Central memory CD8-positive, alpha-beta T cell (primary cell): ENCODE measurements around the gene PTPRK.
"Not testable (repeated sequence)": the region's sequence is repeated elsewhere in the genome, so short reads cannot be mapped to it uniquely, and the experiment has no call there.

Experiments
- ATAC-seq: fragments of 150-1000 bp; cut with Tn5 transposase; replicated peaks from 2 replicates; pipeline ENCODE4 v1.10.0; 2022; ENCODE audit warnings: mild to moderate bottlenecking, moderate FRiP score, moderate number of reproducible peaks; ENCODE audit not compliant: poor library complexity, severe bottlenecking; ENCODE audit errors: extremely low read depth
- DNase-seq, 2 donors: peaks; one replicate each; pipeline ENCODE4 v3.0.0; 2021; ENCODE audit warnings: low spot score in 2 of 2
- H3K27ac Mint-ChIP-seq: one replicate; pipeline ENCODE4 v1.8.0; 2022; ENCODE audit warnings: low read depth, mild to moderate bottlenecking, moderate library complexity, mixed read lengths
- H3K27me3 Mint-ChIP-seq: one replicate; pipeline ENCODE4 v1.8.0; 2022; ENCODE audit warnings: mixed read lengths
- H3K36me3 Mint-ChIP-seq: one replicate; pipeline ENCODE4 v1.8.0; 2022; ENCODE audit warnings: mild to moderate bottlenecking, moderate library complexity, mixed read lengths; ENCODE audit not compliant: insufficient read depth
- H3K4me1 Mint-ChIP-seq: one replicate; pipeline ENCODE4 v1.8.0; 2022; ENCODE audit warnings: mixed read lengths
- H3K4me3 Mint-ChIP-seq: one replicate; pipeline ENCODE4 v1.8.0; 2022; ENCODE audit warnings: mild to moderate bottlenecking, moderate library complexity, mixed read lengths
- H3K9me3 Mint-ChIP-seq: one replicate; pipeline ENCODE4 v1.8.0; 2022; ENCODE audit warnings: mixed read lengths

The PTPRK gene

DNA sequence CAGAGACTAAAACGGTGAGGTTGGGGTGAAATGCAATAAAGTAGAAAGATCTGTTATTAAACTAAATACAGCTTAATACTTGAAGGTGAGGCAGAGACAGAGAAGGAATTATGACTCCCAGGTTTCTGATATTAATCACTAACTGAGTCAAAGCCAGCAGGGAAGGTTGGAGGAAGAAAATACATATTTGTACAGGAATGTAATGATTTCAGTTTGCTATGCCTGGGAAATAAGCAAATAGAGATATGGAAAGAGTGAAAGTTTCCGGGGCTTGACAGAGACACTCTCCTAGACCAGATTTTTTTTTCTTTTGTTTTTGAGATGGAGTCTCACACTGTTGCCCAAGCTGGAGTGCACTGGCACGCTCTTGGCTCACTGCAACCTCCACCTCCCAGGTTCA, 76.8 kb downstream of the PTPRK start:
- Mint-ChIP-seq H3K27ac (no peak overlapping the region), H3K4me1 (no peaks in the 10 kb centered on the region), H3K4me3 (no peak overlapping the region), H3K27me3 (peaks cover 29% of the 10 kb centered on the region), H3K9me3 (no peaks in the 10 kb centered on the region), H3K36me3 (no peaks in the 10 kb centered on the region)
- DNase-seq (no peak), ATAC-seq (no peak)

DNA sequence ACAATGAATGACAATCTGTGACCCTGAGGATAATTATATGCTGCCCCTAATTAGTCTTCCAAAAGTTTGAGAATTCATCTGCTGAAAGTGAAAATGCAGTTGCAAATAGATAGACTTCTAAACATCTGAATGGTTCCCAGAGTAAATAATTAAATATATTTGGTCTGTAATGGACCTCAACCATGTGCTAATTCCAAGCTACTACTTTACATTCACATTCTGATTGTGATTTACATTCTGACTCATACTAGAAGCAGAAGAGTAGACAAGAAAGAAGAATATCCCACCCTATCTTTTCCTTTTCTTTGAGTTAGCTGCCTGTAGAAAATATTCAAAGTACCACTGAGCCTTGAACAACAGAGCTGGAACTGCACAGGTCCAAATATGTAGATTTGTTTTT, 80.8 kb downstream of the PTPRK start:
- DNase-seq (no peak), ATAC-seq (no peak)
- Mint-ChIP-seq H3K36me3 (no peaks in the 10 kb centered on the region), H3K4me3 (no peak overlapping the region), H3K27ac (no peak overlapping the region), H3K4me1 (no peaks in the 10 kb centered on the region), H3K27me3 (peaks cover 37% of the 10 kb centered on the region), H3K9me3 (no peaks in the 10 kb centered on the region)

DNA sequence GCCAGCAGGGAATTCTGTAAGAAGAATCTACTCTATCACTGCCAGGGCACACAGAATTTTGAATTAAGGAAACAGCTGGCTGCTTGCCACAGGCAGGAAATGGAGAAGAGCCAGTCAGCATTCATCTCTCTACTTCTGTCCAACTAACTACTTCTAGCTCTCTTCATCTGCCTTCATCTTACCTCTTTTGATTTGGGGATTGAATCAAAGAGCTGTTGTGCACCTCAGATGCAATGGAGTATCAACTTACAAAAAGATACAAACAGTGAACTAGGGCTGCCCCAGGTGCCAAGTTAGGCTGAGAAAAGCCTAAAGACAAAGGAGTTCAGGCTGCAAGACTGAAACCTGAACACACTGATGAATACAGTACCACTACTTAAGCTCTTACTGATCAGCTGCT, 82.0 kb downstream of the PTPRK start:
- Mint-ChIP-seq H3K36me3 (no peaks in the 10 kb centered on the region), H3K4me1 (no peaks in the 10 kb centered on the region), H3K4me3 (no peak overlapping the region), H3K27me3 (peaks cover 28% of the 10 kb centered on the region), H3K9me3 (no peaks in the 10 kb centered on the region), H3K27ac (no peak overlapping the region)
- no peak for ATAC-seq
- no peak for DNase-seq

DNA sequence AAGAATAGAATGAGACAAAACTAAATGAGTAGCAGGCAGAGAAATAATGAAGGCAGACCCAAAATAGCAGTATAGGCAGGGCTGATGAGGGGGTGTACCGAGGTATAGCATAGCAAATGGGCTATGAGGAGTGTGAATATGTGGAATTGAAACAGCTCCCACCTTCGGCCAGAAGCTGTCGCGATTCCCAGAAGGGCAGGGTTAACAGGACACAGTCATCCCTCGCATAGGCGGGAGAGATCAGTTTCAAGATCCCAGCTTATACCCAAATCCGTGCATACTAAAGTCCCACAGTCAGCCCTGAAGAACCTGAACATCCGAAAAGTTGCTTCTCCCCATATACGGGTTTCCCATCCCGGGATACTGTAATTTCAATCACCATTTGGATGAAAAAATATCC, 82.7 kb downstream of the PTPRK start:
- DNase-seq (no peak), ATAC-seq (no peak)
- Mint-ChIP-seq H3K27me3 (peaks cover 21% of the 10 kb centered on the region), H3K27ac (no peak overlapping the region), H3K9me3 (no peaks in the 10 kb centered on the region), H3K36me3 (no peaks in the 10 kb centered on the region), H3K4me3 (no peak overlapping the region), H3K4me1 (no peaks in the 10 kb centered on the region)

DNA sequence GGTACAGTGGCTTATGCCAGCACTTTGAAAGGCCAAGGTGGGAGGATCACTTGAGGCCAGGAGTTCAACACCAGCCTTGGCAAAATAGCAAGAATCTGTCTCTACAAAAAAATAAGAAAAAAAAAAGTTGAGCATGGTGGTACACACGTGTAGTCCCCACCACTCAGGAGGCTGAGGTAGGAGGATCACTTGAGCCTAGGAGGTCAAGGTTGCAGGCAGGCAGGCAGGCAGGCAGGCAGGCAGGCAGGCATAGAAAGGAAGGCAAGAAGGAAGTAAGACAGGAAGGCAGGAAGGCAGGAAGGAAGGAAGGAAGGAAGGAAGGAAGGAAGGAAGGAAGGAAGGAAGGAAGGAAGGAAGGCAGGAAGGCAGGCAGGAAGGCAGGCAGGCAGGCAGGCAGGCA, 85.6 kb downstream of the PTPRK start:
- H3K27ac Mint-ChIP-seq, H3K4me3 Mint-ChIP-seq, H3K36me3 Mint-ChIP-seq, H3K4me1 Mint-ChIP-seq, H3K9me3 Mint-ChIP-seq, DNase-seq, ATAC-seq: not testable (repeated sequence)
- peaks cover 11% of the 10 kb centered on the region for H3K27me3 Mint-ChIP-seq

DNA sequence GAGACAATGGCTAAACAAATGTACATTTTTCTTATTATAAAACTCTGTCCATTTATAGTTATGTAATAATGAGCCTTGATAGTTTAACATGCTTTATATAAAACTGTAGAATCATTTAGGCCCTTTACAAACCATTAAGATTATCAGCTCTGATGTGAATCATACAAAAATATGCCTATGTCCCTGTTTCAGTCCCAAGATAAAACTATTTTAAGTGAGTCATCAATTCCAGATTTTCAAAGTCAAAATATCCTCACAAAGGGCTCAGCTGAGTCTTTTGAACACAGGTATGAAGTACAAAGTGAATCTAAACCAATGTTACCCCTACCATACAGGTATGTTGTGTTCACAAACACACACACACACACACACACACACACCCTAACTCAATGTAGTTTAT, 88.0 kb downstream of the PTPRK start:
- Mint-ChIP-seq H3K9me3 (no peaks in the 10 kb centered on the region), H3K36me3 (no peaks in the 10 kb centered on the region), H3K4me1 (no peaks in the 10 kb centered on the region), H3K27ac (no peak overlapping the region), H3K27me3 (no peaks in the 10 kb centered on the region), H3K4me3 (no peak overlapping the region)
- DNase-seq (no peak), ATAC-seq (no peak)

DNA sequence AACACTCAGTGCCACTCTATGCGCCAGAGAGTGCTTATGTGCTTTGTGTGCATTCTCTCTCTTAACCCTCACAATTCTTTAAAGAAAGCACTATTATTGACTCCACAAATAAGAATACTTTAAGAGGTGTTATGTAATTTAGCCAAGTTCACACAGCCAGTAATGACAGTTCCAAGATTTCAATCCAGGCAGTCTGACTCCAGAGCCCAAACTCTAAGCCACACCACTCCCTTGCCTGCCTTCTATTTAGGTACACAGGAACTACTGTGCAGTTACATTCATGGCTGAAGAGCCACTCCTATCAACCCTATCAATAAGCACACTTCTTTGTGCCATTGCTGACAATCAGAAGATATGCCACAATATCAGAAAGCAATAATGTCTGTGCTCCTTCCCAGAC, 93.3 kb downstream of the PTPRK start:
- H3K4me3 Mint-ChIP-seq, result no peak overlapping the region
- no peak for DNase-seq
- H3K36me3 Mint-ChIP-seq, result peaks cover 2% of the 10 kb centered on the region
- no peaks in the 10 kb centered on the region for H3K27me3 Mint-ChIP-seq
- H3K9me3 Mint-ChIP-seq, result no peaks in the 10 kb centered on the region
- H3K27ac Mint-ChIP-seq, result no peak overlapping the region
- ATAC-seq, result no peak
- no peaks in the 10 kb centered on the region for H3K4me1 Mint-ChIP-seq

DNA sequence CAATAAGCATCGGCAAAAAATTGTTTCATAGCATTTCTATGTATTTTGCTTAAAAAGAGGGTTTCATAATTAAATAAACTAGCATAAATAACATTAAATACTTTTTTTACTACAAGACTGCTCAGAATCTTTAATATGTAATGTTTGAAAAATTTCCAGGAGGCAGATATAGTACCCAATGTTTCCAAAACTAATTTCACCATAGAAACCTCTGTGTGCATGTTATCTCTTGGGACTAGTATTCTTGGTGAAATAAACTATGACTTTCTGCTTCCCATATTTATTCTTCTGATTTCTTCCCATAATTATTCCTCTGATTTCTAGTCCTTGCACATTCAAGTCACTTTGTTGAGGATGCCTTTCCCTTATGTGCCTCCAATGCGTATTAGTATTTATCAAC, 94.5 kb downstream of the PTPRK start:
- no peaks in the 10 kb centered on the region for H3K9me3 Mint-ChIP-seq
- H3K4me3 Mint-ChIP-seq, result no peak overlapping the region
- no peaks in the 10 kb centered on the region for H3K4me1 Mint-ChIP-seq
- ATAC-seq (no peak), DNase-seq (no peak)
- H3K36me3 Mint-ChIP-seq, result peaks cover 2% of the 10 kb centered on the region
- no peak overlapping the region for H3K27ac Mint-ChIP-seq
- H3K27me3 Mint-ChIP-seq, result no peaks in the 10 kb centered on the region

DNA sequence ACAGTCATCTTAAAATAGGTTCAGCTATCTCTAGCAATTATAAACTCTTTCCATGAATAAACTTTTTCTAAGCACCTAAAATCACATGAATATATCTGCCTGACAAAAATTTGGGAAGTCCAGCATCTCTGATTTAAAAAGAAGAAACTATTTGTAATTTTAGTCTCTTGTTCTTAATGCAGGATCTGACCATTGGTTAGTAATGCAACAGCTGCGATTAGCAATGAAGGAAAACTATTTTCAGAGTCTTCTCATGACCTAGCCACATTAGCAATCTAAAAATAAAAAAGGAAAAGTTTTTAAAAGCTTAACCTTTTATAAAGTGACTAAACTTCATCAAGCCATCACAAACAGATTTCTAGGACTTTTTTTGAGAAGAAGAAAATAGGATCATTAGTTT, 97.5 kb downstream of the PTPRK start:
- ATAC-seq, result no peak
- Mint-ChIP-seq H3K27me3 (no peaks in the 10 kb centered on the region), H3K9me3 (no peaks in the 10 kb centered on the region), H3K36me3 (peaks cover 2% of the 10 kb centered on the region), H3K4me1 (no peaks in the 10 kb centered on the region), H3K27ac (no peak overlapping the region), H3K4me3 (no peak overlapping the region)
- DNase-seq, result no peak

DNA sequence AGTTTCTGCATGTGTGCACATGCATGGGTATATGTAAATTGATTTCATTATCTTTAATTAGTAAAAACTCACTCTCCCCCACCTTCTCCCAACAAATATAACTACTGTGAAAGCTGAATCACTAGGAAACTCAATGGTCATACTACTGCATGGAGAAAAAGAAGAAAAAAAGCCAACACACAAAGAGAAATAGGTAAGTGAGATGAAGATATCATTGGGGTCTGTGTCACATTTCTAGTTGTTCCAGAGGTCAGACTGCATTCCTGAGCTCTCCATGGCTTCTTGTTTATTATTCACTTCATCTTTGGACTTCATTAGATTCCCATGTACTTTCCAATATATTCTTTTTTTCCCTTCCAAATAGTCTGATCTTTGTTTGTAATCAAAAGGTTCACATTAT, 98.2 kb downstream of the PTPRK start:
- H3K4me3 Mint-ChIP-seq, result no peak overlapping the region

DNA sequence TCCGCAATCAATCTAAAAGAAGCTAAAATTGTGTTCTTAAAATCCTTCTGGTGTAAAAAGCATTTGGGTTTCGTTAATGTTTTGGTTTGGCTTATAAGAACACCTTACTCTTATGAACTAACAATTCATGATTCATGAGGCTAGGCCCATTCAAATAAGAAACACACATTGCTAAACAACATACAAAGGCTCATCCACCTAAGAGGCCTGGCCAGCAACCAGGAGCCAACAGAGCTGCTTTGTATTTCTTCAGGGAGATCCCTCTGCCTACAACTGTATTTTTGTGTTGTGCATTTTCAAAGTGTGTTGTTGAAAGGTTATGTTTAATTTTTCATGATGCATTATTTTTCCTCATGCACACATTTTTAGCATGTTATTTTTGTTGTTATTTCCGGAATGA, 98.6 kb downstream of the PTPRK start:
- no peak overlapping the region for H3K27ac Mint-ChIP-seq
- DNase-seq (no peak), ATAC-seq (no peak)
- H3K27me3 Mint-ChIP-seq, result no peaks in the 10 kb centered on the region
- H3K36me3 Mint-ChIP-seq, result peaks cover 2% of the 10 kb centered on the region
- no peaks in the 10 kb centered on the region for H3K4me1 Mint-ChIP-seq
- no peaks in the 10 kb centered on the region for H3K9me3 Mint-ChIP-seq
- H3K4me3 Mint-ChIP-seq, result no peak overlapping the region

More for the DNA sequence above, 98.2 kb downstream of the PTPRK start:
- no peak for DNase-seq
- no peaks in the 10 kb centered on the region for H3K27me3 Mint-ChIP-seq
- no peak overlapping the region for H3K27ac Mint-ChIP-seq
- H3K4me1 Mint-ChIP-seq, result no peaks in the 10 kb centered on the region
- H3K9me3 Mint-ChIP-seq, result no peaks in the 10 kb centered on the region
- H3K36me3 Mint-ChIP-seq, result peaks cover 2% of the 10 kb centered on the region
- no peak for ATAC-seq

DNA sequence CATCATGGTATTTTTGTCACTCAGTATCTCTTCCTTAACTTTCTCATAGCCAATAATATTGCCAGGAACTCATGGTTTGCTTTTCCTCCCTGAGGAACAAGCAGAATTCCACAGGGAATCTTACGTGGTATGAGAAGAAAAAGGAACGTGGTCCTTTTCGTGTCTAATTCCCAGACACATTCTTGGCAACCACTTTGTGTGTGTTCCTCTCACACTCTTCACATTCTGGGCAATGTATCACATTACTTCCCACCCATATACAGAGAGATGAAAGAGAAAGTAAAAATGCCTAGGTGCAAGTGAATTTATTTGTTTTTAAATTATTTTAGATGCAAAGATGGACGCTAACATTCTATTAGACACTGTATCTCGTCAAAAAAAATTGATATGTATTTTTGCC, 102.7 kb downstream of the PTPRK start:
- H3K27me3 Mint-ChIP-seq, result no peaks in the 10 kb centered on the region
- DNase-seq (no peak), ATAC-seq (no peak)
- H3K9me3 Mint-ChIP-seq, result no peaks in the 10 kb centered on the region
- H3K27ac Mint-ChIP-seq, result no peak overlapping the region
- no peak overlapping the region for H3K4me3 Mint-ChIP-seq
- H3K36me3 Mint-ChIP-seq, result no peaks in the 10 kb centered on the region
- no peaks in the 10 kb centered on the region for H3K4me1 Mint-ChIP-seq

DNA sequence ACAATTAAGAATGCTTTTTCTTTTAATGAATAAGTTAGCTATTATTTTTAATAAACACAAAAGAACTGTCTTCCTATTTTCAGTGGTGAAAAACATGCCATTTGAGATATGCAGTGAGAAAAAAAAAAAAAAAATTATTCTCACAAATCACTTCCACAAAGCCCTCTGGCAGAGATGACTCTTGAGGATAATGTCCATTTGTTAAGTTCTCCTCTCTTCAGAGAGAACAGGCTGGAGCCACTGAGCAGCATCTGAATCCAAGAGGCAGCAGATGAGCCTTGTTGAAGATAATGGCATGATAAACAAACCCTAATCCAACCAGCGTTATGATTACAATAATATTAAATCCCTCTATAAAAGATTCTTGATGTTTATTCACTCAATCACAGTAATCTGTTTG, 105.0 kb downstream of the PTPRK start:
- H3K27me3 Mint-ChIP-seq, result no peaks in the 10 kb centered on the region
- ATAC-seq (no peak), DNase-seq (no peak)
- H3K36me3 Mint-ChIP-seq, result no peaks in the 10 kb centered on the region
- H3K4me3 Mint-ChIP-seq, result no peak overlapping the region
- no peaks in the 10 kb centered on the region for H3K4me1 Mint-ChIP-seq
- no peak overlapping the region for H3K27ac Mint-ChIP-seq
- H3K9me3 Mint-ChIP-seq, result no peaks in the 10 kb centered on the region

DNA sequence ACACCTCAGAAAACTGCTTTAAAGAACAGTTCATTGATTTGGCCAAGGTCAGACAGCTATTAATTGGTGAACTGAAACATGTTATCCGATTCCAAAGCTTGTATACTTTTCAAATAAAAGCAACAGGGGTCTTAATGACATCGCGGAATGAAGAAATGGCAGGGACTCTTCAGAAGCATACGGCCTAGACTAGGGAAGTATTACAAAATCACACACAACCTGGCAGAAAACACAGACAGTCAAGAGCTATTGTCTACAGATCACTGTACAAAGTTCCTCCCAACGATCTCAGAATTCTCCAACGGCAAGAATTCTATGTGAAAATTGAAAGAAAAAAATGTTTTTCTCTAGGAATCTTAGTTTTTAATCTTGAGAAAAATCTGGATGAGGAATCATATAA, 105.5 kb downstream of the PTPRK start:
- Mint-ChIP-seq H3K36me3 (no peaks in the 10 kb centered on the region), H3K4me1 (no peaks in the 10 kb centered on the region), H3K9me3 (no peaks in the 10 kb centered on the region), H3K27ac (no peak overlapping the region), H3K27me3 (no peaks in the 10 kb centered on the region), H3K4me3 (no peak overlapping the region)
- ATAC-seq (no peak), DNase-seq (no peak)
